A204.1 (cell line): ENCODE measurements around the gene CPEB3.
"Not testable (repeated sequence)": the region's sequence is repeated elsewhere in the genome, so short reads cannot be mapped to it uniquely, and the experiment has no call there.

ENCODE experiments used
- FAIRE-seq: peaks from 2 replicates; lab custom pipeline; 2012; peaks lifted over from hg19 to GRCh38; lab: Jason Lieb, UNC

Gene CPEB3

DNA sequence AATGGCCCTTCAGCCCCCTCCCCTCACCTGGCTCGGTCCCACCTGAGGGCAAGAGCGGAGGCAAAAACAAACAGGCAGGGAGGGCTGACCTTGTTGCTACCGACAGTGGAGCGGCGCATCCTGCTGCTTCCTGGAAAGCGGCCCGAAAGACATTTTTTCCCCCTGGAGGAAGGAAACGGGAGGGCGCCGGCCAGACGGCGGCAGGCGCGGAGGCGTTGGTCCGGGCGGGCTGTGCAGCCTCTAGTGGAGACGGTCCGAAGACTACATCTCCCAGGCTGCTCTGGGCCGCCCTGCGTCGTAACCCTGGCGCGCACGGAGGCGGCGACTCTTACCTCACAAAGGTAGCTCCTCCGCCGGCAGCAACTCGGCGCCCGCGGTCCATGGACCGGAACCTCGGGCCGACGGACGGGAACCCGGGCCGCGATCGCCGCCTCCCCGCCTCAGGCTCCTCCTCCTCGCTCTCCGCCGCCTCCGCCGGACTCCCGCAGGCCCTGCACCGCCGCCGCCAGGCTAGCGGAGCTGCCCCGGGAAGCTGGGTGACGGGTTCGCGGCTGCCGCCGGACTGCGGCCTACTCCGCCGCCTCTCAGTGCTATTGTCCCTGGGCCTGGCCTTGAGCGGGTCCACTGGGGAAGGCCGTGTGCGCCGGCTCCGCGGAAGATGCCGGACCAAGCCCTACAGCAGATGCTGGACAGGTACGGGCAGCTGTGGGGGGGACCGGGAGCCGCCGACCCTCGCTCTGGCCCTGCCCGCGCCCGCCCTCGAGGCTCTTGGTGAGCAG, at the start of gene CPEB3, which contains the start of gene MARCHF5:
TSS of gene CPEB3 (minus strand) at position 242 of the 779 bp plus-strand sequence. CDS start 50,728 bp downstream, outside the sequence.
TSS of gene MARCHF5 (plus strand) at position 331 of the 779 bp plus-strand sequence. CDS start at position 659, 328 bp downstream.
- FAIRE-seq, result peak; percentile 87

DNA sequence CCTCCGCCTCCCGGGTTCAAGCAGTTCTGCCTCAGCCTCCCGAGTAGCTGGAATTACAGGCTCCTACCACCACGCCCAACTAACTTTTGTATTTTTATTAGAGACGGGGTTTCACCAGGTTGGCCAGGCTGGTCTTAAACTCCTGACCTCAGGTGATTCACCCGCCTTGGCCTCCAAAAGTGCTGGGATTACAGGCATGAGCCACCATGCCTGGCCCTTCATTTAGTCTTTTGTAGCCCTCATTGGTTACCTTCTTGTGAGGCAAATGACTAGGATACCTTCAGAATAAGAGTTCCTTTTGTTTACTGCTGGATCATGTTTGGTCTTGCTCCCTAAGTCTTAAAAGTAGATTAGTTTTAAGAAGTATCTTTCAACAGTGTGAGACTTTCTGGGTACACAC, 39.0 kb upstream of the CPEB3 start:
- not testable (repeated sequence) for FAIRE-seq

DNA sequence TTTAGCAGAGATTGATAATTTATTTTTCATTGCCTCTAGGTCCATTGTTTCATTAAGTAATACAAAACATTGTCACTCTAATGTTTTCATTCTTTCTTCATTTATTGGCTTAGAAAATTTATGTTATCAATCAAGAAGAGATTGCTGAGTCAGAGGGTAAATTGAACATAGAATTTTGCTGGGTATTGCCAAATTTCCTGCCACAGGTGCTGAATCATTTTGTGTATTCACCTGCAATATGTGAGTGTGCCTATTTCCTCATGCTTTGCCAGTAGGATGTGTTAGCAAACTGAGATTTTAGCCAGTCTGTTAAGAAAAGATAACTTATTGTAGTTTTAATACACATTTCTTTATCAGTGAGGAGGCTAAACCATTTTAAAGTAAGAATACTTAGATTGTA, 38.1 kb upstream of the CPEB3 start:
- FAIRE-seq, result no peak

DNA sequence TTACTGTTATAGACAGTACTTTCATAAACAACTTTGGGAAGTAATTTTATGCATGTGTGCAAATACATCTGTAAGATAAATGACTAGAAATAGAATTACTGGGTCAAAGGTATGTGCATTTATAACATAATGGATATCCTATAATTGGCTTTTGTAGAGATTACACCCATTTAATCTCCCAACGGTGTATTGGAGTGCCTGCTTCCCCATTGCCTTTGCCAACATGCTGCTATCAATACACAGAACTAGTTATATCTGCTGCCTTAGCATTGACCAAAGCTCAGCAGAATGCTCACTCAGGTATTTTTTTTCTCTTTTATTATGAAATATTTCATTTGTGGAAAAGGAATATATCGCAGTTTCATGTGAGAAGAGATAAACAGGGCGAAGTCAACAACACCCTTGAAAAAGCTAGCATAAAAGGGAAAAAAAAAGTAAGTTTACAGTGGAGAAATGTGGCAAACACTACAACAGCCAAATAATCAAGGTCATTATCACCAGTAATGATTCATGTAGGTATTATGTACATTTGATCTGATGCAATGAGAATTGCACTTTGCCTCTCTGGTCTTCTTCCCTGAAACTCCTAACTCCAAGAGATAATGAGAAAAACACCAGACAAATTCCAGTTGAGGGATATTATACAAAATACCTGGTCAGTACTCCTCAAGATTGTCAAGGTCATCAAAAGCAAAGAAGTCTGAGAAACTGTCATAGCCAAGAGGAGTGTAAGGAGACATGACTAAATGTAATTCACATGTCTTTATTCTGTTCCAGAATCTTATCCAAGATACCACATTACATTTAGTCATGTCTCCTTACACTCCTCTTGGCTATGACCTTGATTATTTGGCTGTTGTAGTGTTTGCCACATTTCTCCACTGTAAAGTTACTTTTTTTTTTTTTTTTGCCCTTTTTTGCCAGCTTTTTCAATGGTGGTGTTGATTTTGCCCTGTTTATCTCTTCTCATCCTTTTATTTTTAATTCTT, 36.9 kb upstream of the CPEB3 start:
- FAIRE-seq, result no peak

DNA sequence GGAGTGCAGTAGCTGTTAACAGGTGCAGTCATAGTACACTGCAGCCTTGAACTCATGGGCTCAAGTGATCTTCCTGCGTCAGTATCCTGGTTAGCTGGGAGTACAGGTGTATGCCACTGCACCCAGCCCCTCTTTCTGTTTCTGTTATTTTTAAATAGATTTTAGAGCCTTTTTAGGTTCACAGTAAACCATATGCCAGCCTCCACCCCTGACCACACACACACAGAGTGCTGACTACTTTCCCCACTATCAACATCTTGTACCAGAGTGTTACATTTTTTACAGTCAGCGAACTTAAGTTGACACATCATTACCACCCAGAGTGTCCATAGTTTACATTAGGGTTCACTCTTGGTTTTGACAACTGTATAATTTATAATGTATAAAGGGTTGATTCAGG, 32.2 kb upstream of the CPEB3 start:
- no peak for FAIRE-seq

DNA sequence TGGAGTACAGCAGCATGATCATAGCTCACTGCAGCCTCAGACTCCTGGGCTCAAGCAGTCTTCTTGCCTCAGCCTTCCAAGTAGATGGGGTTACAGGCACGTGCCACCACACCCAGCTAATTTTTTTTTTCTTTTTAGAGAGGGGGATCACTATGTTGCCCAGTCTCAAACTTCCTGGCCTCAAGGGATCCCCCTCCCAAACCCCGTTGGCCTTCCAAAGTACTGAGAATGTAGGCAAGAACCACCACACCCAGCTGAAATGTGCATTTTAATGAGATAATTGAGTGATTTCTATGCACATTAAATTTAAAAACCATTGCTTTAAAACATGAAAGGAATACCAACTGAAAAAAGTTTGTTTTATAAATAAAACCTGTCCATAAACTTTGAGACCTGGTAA, 25.7 kb upstream of the CPEB3 start:
- no peak for FAIRE-seq

DNA sequence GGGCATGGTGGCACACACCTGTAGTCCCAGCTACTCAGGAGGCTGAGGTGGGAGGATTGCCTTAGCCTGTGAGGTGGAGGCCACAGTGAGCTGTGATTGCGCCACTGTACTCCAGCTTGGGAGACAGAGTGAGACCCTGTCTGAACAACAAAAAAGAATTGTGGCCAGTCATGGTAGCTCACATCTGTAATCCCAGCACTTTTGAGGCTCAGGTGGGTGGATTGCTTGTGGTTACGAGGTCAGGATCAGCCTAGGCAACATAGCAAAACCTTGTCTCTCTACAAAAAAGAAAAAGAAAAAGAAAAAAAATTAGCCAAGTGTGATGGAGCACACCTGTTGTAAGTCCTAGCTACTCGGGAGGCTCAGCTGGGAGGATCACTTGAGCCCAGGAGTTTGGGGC, 22.9 kb upstream of the CPEB3 start:
- no peak for FAIRE-seq

DNA sequence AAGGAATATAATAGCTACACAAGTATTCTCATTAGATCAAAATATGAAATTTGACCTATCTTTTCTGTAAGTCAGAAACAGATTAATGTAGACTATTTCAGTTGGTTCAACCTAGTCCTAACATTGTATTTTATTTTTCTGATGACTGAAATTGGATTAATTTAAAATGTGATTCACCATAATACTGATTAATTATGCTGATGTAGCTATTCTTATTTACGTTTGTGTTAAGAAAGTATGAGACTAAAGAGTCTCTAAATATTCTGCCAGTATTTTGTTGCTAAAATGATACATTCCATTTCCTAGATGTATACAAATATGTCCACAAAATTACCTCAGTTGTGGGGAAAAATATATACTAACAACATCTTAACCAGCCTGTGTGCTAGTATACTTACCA, 18.4 kb upstream of the CPEB3 start:
- no peak for FAIRE-seq

DNA sequence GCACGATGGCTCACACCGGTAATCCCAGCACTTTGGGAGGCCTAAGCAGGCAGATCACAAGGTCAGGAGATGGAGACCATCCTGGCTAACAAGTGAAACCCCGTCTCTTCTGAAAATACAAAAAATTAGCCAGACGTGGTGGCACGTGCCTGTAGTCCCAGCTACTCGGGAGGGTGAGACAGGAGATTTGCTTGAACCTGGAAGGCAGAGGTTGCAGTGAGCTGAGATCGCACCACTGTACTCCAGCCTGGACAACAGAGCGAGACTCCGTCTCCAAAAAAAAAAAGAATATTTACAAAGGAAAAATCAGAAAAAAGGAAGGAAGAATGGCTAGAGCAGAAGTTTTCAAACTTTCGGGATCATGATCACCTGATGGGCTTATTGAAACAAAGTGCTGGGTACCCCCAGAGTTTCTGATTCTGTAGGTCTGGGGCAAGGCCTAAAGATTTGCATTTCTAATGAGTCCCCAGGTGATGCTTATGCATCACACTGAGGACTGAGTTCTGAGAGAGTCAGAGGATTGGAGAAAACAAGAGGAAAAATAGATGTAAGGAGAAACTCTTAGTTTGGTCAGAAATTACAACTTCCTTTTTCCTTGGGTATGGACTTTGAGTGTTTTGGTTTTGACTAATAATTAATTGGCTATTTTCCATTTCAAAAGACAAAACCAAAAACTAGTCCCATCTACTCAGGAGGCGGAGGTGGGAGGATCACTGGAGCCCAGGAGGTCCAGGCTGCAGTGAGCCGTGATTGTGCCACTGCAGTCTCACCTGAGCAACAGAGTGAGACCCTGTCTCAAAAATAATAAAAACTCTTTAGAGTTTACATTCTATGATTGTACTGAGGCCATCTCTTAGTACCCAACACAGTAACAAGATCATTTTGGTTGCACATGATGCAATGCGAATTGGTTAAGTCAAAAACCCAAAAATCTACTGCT, 14.5 kb upstream of the CPEB3 start:
- no peak for FAIRE-seq

DNA sequence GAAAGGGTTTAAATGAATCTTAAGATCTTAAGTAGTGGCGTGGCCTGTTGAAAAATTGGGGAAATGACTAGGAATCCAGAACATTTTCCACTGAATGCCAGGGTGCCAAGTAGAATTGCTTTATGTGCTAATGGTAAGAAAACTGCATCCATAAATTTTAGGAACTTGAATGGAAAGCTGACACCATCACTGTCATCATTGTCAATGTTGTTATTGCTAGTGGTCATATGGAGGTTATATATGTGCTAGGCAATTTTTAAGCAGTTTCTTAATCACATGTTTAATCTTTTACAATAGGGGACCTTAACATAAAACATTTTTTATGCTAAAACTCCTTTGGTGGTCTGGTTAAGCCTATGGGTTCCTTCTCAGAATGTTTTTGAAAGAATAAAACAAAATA, 13.2 kb upstream of the CPEB3 start:
- FAIRE-seq, result no peak

DNA sequence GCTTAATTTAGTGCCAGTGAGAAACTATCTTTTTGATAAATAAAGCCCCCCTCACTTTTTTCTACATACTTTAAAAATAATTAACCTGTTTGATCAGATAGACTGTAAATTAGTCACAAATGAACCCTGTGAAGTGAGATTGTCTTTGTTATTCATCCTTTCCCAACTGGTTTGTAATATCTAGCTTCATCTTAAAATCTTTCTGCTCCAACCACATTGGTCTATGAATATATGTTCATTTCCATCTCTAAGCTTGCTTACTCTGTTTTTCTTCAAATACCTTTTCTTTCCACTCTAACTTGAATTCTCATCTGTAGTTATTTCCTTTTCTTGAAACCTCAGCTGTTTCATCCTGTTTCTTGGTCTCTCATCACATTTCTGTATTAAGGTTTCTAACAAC, 12.2 kb upstream of the CPEB3 start:
- no peak for FAIRE-seq

DNA sequence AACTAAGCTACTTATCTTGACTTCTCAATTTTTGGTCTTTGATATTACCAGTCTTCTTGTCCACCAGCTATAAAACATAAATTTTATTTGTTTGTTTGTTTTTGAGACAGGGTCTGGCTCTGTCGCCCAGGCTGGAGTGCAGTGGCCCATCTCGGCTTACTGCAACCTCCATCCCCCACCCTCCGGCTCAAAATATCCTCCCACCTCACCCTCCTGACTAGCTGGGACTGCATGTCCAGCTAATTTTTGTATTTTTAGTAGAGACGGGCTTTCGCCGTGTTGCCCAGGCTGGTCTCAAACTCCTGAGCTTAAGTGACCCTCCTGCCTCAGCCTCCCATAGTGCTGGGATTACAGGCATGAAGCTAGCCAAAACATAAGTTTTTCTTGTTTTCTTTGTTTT, 7.6 kb upstream of the CPEB3 start:
- no peak for FAIRE-seq

DNA sequence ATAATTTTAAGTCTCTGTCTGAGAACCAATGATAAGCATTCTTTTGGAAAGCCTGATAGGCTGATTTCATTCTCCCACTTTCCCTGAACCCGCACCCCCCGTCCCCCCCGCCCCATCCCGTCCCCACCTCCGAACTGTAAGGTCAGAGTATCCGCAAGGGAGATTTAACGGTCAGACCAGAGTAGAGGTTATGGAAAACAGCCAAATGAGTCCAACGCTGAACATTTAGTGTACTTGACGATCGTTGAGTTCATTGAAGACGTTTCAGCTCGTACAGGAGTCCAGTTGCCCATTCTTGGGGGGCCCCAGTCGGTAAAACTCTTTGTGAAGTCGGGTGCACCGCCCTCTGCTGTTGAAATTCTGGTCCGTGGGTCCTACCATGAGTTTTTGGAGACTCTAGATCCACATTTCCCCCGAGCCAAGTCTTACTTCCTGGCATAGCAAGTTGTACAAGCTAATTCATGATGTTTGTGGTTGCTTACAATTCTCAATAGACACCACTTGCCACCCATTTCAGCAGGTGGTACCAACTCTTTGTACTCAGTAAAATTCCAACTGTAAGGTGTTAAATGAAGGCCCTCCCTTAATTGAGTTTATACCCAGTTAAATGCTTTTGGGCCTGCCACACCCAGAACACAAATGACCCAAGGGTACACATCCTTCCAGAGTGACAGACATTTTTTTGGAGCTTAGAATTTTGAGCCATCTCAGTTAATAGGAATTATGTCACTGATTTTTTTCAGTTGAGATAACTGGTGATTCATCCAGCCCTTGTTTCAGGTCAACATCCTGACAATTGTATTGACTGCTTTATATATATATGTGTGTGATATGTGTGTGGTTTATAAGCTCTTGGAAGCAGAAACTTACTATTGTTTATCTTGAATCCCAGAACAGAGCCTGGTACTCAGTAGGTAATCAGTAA, 1.3 kb upstream of the CPEB3 start:
- FAIRE-seq, result no peak

DNA sequence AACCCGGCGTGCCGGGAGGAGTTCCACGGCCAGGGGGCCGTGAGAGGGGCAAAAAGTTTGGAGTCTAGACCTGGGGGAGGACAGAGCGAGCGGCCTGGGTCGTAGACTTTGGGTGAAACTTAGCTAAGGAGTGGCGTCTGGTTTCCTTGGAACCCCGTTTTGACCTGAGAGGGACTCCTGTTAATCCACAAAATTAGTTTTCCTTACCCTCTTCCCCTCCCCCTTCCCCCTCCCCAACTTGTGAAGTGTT, 663 bp upstream of the CPEB3 start:
- no peak for FAIRE-seq

DNA sequence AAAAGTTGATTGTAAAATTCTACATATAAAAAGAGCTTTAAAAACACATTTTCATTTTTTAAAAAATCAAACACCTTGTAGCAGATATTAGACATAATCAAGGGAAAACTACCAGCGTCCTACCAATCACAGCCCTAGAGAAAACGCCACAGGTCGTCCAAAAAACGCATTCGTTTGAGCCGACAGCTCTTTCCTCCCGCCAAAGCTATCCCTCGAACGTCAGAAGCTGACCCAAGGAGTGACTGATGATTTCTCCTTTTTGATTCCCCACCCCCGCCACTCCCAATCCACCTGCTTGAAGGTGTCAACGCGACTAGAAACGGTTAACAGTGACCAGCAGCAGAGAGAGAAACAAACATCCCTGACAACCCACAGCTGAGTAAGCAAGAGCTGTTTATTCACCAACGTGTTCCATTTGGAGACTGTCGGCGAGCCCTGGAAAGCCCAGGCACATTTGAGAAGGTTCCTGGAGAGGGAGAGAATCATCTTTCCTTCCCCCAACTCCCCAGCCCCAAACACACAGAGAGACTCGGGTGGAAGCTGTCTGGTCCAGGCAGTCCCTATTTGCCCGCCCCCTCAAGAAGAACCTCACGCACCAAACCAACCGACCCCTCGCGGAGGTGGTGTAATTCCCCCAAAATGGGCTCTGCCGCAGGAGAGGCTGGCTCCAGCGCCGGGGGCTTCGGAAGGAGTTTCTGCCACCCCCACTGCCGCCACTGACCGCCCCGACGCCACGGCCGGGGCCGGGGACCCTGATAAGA, 622 bp downstream of the CPEB3 start:
- no peak for FAIRE-seq

DNA sequence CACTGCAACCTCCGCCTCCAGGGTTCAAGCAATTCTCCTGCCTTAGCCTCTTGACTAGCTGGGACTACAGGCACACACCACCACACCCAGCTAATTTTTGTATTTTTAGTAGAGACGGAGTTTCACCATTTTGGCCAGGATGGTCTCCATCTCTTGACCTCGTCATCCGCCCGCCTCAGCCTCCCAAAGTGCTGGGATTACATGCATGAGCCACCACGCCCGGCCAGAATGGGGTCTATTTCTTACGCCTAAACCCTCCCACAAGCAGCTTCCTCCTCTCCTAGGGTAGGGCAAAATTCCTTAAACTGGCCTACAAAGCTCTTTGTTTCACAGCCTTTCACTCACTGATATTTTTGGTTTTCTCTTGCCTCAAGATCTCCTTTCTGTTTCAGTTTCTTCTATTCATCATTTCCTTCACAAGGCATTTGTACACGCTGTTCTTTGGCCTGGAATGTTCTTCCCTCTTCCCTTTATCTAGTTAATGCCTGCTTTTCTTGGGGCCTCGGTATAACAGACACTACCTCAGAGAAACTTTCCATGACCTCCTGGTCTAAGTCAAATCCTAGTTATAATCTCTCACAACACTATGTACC, 6.7 kb downstream of the CPEB3 start:
- FAIRE-seq, result no peak

DNA sequence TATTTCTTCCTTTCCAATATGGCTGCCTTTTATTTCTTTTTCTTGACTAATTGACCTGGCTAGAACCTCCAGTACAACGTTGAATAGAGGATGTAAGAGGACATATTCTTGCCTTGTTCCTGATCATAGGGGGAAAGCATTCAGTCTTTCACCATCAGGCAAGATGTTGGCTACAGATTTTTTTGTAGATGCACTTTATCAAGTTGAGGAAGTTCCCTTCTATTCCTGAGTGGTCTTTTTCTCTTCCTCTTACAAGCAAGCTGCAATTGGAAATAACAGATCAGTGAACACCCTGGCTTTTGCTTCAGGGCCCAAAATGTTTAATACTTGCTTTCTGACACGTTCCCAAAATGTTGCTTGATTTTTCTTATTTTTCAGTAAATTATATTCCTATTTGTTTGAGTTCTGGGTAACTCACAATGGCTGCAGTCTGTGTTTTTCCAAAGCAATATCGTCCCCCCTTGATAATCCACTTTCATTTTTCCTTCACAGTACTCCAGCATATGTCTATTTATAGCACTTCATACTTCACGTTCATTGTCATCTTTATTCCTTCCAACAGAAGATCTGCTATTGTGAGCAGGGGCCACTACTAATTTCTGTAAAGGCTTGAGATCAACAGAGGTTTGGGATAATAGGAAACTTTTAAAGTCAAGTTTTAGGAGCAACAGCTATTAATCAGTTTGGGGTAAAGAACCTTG, 11.7 kb downstream of the CPEB3 start:
- no peak for FAIRE-seq

DNA sequence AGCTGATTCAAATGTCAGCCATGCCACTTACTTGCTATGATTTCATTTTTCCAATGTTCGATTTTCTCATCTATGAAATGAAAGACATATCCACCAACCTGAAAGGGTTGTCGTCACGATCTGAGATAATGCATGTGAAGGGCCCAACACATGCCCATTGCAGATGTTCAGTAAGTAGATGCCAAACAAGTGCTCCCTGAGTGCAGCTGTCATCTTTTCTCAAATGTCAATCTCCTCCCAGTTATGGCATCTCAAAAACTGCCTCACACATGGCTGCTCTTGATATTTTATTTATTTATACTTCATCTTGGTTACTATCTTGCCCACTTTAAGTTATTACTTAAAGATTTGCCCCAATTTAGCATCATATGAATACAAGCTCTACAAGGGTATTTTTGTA, 16.8 kb downstream of the CPEB3 start:
- no peak for FAIRE-seq

DNA sequence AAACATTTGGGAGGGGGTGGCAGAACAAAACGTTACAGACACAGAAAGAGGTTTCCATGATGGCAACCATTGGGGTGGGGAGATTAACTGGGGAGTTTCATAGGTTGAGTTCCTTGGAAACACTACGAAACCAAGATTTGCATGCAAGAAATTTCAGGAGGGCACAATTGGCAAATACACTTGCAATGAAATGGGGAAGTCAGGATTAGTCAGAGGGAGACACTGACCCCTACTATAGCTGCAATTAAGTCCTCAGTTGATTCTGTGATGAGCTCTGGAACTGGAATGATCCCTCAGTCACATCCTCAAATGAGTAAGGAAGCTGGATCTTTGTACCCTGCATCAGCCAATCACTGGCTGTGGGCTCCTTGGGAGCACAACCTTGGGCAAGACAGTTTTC, 22.1 kb downstream of the CPEB3 start:
- no peak for FAIRE-seq
